Measurements from ENCODE around the gene HIGD1A.

Gene HIGD1A

GRCh38 chr3:42752441-42752840, 51.8 kb downstream of the HIGD1A start:
- DNase-seq (ENCODE audit: low spot score) = no peak
- no peak for TF ChIP-seq CTCF (IDR thresholded peaks at IDR 0.05; ENCODE audit: extremely low read depth, missing control alignments)

- DNase-seq (ENCODE audit: low spot score) = no peak
- TF ChIP-seq CTCF (IDR thresholded peaks at IDR 0.05; ENCODE audit: extremely low read depth, missing control alignments) = no peak
These were observed 52.7 kb downstream of the HIGD1A start for GRCh38 chr3:42751609-42752008.

GRCh38 chr3:42750834-42751233, 53.5 kb downstream of the HIGD1A start:
- TF ChIP-seq CTCF (IDR thresholded peaks at IDR 0.05; ENCODE audit: extremely low read depth, missing control alignments) = no peak
- no peak for DNase-seq (ENCODE audit: low spot score)

GRCh38 chr3:42749753-42750231, 54.5 kb downstream of the HIGD1A start:
- peak; percentile 32 for DNase-seq (ENCODE audit: low spot score)
- peak; percentile 18 for TF ChIP-seq CTCF (IDR thresholded peaks at IDR 0.05; ENCODE audit: extremely low read depth, missing control alignments)

- no peak for TF ChIP-seq CTCF (IDR thresholded peaks at IDR 0.05; ENCODE audit: extremely low read depth, missing control alignments)
- DNase-seq (ENCODE audit: low spot score) = no peak
These were observed 55.1 kb downstream of the HIGD1A start for GRCh38 chr3:42749025-42749752.

- DNase-seq (ENCODE audit: low spot score) = no peak
- no peak for TF ChIP-seq CTCF (IDR thresholded peaks at IDR 0.05; ENCODE audit: extremely low read depth, missing control alignments)
These were observed 56.7 kb downstream of the HIGD1A start for GRCh38 chr3:42747581-42747980.

- TF ChIP-seq CTCF (IDR thresholded peaks at IDR 0.05; ENCODE audit: extremely low read depth, missing control alignments) = no peak
- no peak for DNase-seq (ENCODE audit: low spot score)
These were observed 57.5 kb downstream of the HIGD1A start for GRCh38 chr3:42746455-42747450.

All from GM20000 (cell line).